KBM-7 (cell line): ENCODE measurements around the gene DDX59.

Experiments
- DNase-seq: peaks from one replicate; pipeline ENCODE4 v3.0.0-alpha.2; 2015
- in situ Hi-C: fragments of 300-500 bp; cut with MboI; formaldehyde crosslinking; loops from 2 replicates; pipeline ENCODE4 v1.14.3; 2020; ENCODE audit warnings: low sequenced_read_pairs, low pct_unique_long_range_greater_than_20kb, mixed read lengths

The DDX59 gene

DNA sequence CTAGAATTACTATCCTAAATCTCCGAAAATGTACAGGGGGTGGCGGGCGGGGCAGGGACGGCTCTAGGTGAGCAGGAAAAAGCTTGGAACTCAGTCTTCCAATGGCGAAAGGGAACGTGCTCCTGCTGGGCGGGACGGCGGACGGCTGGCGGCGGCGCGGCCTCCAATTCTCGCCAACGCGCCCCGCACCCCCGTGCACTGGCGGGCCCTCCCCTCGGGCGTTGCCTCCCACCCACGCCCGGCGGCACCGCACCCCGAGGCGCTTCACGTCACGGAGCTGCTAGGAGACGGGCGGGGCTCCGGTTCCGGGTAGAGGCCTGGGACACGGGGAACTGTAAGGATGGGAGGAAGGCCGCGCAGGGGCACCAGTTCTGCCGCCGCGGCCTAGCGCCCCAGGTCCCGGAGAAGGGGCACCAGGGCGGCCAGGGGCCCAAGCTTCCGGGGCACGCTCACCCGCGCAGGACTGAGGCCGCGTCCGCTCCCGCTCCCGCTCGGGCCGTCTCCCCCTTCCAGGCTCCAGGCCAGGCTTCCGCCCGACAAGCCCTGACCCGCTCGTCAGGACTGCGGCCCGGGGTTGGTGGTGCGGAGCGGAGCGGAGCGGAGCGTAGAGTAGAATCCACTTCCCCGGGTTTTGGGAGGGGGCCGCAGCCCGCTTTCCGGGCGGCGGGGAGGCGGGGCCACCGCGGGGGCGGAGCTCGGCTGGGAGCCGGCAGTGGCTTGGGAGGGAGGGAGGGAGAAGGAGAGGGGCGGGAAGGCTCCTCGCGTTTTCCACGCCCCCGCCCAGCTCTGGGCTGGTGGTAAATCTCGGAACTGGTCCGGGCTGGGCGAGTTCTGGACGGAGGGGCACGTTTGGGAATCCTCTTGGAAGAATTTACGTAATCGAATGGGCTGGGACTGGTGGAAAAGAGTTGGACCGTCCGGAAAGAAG is at the start of gene DDX59:
TSS of gene DDX59 (minus strand) at position 594 of the 928 bp plus-strand sequence. CDS start 3,167 bp downstream, outside the sequence.
- peak; percentile 95 for DNase-seq
- in situ Hi-C loops: no loop called here

- no peak for DNase-seq
These were observed 44.9 kb upstream of the DDX59 start for GRCh38 chr1:200714504-200715187.

DNA sequence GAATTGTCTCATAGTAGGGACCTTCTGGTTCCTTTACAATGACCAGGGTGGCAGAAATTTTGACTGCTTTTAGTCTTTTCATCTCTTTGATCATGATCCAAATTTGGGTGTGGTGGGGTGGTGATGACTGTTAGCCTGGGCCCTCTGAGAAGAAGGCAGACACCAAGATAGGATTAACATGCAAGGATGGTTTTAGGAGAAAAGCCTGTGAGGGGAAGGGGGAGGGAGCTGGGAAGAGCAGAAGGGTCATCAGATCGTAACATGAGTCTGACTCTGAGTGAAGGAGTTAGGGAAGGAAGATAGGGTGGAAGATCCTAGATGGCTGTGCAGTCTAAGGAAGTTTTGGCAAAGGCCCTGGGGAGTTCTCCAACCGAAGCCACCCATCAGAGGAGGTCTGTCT is 40.5 kb upstream of the DDX59 start:
- in situ Hi-C loops: no loop called here
- no peak for DNase-seq

More at GRCh38 chr1:200714504-200715187, 44.9 kb upstream of the DDX59 start:
- in situ Hi-C loops: no loop called here

DNA sequence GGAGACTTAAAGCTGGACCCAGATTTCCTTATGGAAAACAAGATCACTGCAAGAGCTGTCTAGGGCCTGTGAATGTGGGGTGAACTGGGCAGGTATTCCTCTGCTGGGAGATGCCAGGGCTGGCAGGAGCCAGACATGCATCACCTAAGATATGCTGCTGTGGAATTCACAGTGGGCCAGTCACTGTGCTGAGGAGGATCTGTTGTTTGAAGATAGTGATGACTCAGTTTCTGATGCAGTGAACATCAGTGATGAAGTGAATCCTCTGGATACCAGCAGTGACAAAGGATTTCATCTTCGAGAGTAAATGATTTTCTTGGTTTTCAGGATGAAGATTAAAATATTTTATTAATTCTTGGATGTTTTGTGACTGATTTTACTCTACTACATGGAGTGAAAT is 39.1 kb upstream of the DDX59 start:
- in situ Hi-C loops: no loop called here
- DNase-seq: no peak

GRCh38 chr1:200708161-200708560 is 38.5 kb upstream of the DDX59 start:
- in situ Hi-C loops: no loop called here
- DNase-seq: no peak

GRCh38 chr1:200707116-200707515 is 37.4 kb upstream of the DDX59 start:
- in situ Hi-C loops: no loop called here
- DNase-seq: no peak

DNA sequence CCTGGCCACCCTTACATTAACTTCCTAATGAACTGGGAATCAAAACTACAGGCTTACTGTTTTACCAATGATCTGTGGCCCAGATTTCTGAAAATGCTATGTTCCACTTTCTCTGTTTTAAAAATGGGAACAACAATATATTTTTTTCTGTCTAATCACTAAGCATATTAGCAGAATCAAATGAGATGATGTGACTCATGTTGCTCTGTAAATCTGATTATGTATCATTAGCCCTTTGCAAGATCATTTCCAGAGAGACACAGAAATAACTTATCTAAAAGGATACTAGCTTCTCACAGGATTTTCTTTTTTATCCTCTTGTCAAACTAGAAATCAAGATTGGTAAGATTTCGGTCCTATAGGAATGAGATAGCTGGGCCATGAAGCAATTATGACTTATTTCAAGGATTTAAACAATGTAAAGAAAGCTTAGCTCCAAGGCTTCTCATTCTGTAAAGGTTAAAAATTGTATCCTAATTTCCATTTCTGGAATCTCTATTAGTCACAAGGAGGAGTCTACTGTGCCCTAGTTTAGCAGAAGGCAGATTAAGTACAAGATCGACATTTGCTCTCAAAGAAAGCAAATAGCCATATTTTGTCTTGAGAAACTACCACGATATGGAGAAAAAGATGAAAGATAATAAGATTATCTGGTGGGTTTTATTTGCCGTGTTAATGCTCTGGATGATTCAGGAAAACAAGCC is 36.6 kb upstream of the DDX59 start:
- in situ Hi-C loops: no loop called here
- no peak for DNase-seq

DNA sequence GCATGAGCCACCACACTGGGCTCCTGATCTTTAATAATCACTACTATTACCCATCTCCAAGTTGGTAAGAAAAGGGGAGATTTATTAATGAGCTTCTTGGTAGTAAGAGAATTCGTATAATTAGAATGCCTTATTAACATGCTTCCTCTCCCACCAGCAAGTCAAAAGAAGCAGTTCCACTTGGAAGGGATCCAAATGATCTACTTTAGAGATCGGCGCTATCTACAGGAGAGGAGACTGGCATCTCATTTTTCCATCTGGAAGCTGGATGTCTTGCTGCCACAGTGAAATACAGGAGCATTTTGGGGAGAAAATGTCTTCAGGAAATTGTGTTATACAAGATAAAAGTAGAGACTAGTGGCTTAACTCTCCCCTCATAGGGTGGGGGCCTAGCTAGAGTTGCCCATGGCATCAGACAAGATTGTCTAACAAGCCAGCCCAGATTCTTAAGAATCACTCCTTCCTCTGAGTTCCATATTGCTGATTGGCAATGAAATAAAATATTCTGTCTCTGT is 35.3 kb upstream of the DDX59 start:
- in situ Hi-C loops: no loop called here
- no peak for DNase-seq

- peak; percentile 28 for DNase-seq
- in situ Hi-C loops: no loop called here
These were observed 30.2 kb upstream of the DDX59 start for GRCh38 chr1:200699871-200700270.

DNA sequence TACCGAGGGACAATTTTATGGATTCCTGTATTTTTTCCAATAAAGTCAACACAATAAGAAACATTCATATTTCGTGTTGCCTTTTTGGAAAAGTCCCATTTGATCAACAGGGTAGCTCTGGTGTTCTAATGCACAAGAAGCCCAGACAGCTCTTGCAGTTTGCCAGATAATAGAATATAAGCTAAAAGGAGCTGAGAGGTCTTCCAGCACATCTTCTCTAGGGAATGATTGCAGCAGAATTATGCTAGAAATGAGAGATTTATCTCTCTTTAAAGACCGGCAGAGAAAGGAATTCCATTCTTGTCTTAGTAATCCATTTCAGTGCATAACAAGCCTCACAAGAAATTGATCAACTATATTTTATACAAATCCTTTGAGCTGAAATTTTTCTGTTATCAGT is 25.0 kb upstream of the DDX59 start:
- DNase-seq: no peak
- in situ Hi-C loops: no loop called here

- no peak for DNase-seq
- in situ Hi-C loops: no loop called here
These were observed 23.6 kb upstream of the DDX59 start for GRCh38 chr1:200693327-200693726.

- DNase-seq: no peak
- in situ Hi-C loops: no loop called here
These were observed 22.6 kb upstream of the DDX59 start for GRCh38 chr1:200692316-200692715.

DNA sequence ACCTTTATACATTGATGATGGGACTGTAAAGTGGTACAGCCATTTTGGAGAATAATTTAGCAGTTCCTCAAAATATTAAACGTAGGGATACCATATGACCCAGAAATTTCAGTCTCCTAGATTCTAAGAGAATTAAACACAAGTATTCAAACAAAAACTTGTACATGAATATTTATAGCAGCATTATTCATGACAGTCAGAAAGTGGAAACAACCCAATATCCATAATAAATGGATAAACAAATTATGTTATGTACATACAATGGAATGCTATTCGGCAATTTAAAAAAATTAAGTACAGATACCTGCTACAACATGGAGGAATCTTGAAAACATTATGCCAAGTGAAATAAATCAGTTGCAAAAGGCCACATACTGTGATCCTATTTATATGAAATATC is 16.9 kb upstream of the DDX59 start:
- in situ Hi-C loops: no loop called here
- no peak for DNase-seq

DNA sequence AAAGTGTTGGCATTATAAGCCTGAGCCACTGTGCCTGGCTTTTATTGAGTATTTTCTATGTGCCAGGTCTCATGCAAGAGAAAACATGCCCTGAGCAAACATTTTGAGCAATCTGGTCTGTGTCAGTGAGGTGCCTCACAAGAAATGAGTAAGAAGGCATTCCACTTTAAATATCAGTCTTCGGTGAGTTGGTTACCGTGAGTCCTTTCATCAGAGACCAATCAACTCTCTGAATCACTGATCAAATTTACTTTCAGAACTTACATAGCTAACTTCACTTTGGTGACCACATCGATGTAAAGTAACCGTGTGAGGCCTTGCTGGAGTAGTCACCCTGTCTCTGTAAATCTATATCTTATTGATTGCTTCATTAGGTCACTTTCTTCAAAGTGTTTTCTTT is 14.3 kb upstream of the DDX59 start:
- in situ Hi-C loops: no loop called here
- no peak for DNase-seq

DNA sequence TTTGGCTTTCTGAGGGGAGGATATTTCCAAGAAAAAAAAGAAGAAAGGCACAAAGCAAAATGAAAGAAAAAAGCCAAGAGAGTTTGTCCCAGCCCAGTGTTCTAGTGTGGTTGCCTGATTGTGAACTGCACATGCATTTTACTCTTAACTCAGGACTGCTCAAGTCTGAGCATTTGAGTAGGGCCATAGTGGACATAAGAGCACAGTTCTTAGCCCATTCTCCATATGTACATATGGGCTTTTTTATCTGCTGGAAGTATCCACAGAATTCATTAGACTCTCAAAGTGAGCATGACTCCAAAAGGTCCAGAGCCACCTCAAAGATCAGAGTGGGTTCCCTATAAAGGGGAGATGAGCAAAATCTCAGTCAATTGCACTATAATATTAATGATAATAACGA is 13.6 kb upstream of the DDX59 start:
- no peak for DNase-seq
- in situ Hi-C loops: no loop called here

DNA sequence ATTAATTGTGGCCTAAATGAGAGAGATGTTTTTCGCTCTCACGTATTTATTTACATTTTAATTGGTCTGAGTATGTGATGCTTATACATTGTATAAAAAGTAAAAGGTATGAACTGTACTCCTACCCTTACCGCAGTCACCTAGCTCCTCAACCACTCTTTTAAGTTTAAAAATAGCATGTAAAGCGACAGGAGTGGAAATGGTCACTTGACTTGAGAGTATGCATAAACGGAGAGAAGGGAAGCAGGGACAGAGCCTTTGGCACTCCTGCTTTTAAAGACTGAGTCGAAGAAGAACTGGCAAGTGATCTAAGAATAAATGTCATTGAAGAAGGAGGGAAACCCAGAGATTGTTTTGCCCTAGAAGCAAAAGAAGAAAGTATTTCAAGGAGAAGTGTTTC is 11.5 kb upstream of the DDX59 start:
- in situ Hi-C loops: no loop called here

DNA sequence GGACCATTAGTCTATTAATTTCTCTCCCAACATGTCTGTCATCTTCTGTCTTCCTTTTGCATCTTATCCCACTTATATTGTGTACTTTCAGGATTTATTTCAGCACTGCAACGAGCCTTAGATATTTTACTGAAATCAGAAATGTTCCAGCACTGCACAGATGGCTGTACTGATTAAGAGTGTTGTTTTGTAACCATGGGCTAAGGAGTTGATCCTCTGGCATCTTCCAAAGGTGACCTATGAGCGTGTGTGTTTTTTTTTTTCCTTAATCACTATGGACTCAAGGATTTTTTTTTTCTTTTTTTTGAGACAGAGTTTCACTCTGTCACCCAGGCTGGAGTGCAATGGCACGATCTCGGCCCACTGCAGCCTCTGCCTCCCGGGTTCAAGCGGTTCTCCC is 7.1 kb upstream of the DDX59 start:
- in situ Hi-C loops: no loop called here
- DNase-seq: no peak

More for the DNA sequence above, 11.5 kb upstream of the DDX59 start:
- no peak for DNase-seq

DNA sequence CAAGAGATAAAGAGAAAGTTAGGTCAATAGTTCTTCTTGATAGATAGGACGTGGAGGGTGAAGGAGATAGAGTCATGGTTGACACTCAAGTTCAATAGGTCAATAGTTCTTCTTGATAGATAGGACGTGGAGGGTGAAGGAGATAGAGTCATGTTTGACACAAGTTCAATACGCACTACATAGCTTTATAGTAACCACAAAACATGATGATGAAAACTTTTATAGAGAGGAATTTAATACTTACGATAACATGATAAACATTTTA is 5.8 kb upstream of the DDX59 start:
- in situ Hi-C loops: no loop called here
- no peak for DNase-seq

- no peak for DNase-seq
- in situ Hi-C loops: no loop called here
These were observed 5.3 kb upstream of the DDX59 start for GRCh38 chr1:200674838-200675587.
